BJ (cell line): ENCODE data around the gene FADD. TPM values are rescaled to one million over a fixed set of nuclear protein-coding genes. Genes with fewer than 3 reads are reported as not detected.
"Not testable (repeated sequence)": the region's sequence is repeated elsewhere in the genome, so short reads cannot be mapped to it uniquely, and the experiment has no call there.

Source experiments
- CTCF ChIA-PET: fragments of 350-600 bp; formaldehyde crosslinking; extraction: SDS; loops from one replicate; lab custom pipeline; 2021; ENCODE audit warnings: antibody characterized with exemption, inconsistent platforms; lab: Yijun Ruan, JAX
- POLR2A ChIA-PET: fragments of 300-600 bp; sonication (Branson Sonifier 250); formaldehyde crosslinking; extraction: SDS; loops from one replicate; lab custom pipeline; 2021; ENCODE audit warnings: antibody characterized with exemption; lab: Charles Lee
- DNase-seq: peaks from one replicate; pipeline ENCODE4 v3.0.0-alpha.2; 2011; ENCODE audit warnings: low read depth
- H3K27me3 ChIP-seq: 2 replicates; pipeline ENCODE4 v1.6.0; 2011; ENCODE audit warnings: low read length; ENCODE audit not compliant: control insufficient read depth, insufficient read depth
- H3K36me3 ChIP-seq: 2 replicates; pipeline ENCODE4 v1.5.1; 2011; ENCODE audit warnings: low read length; ENCODE audit not compliant: control insufficient read depth, insufficient read depth
- H3K4me3 ChIP-seq: 2 replicates; pipeline ENCODE4 v1.5.1; 2011; ENCODE audit warnings: low read depth, mild to moderate bottlenecking, control low read depth, low read length
- CTCF ChIP-seq: IDR thresholded peaks from 2 replicates; pipeline ENCODE4 v1.5.1; 2011; ENCODE audit warnings: low read depth, mild to moderate bottlenecking, control low read depth, inconsistent platforms, low read length, moderate library complexity; ENCODE audit not compliant: insufficient read depth
- polyA plus RNA-seq: library from polyadenylated mRNA; depleted of rRNA; stranded (reverse); fragments of >200 nt; gene quantifications from 2 replicates; pipeline ENCODE4 v1.2.3, GENCODE V29; 2011

Gene FADD
- polyA plus RNA-seq, 1 experiment: 41.3 TPM

GRCh38 chr11:70210051-70210501 is 7.0 kb downstream of the FADD start:
- POLR2A ChIA-PET: no interaction called here
- no peak for TF ChIP-seq CTCF
- Histone ChIP-seq H3K27me3 (no peaks in the 10 kb centered on the region), H3K4me3 (no peak overlapping the region), H3K36me3 (peaks cover 18% of the 10 kb centered on the region)
- no peak for DNase-seq
- CTCF ChIA-PET: no interaction called here

GRCh38 chr11:70210530-70210929 is 7.4 kb downstream of the FADD start:
- no peak for DNase-seq

GRCh38 chr11:70212227-70212811 is 9.2 kb downstream of the FADD start:
- CTCF ChIA-PET: no interaction called here
- DNase-seq: no peak
- TF ChIP-seq CTCF: no peak
- Histone ChIP-seq H3K27me3 (no peaks in the 10 kb centered on the region), H3K36me3 (peaks cover 7% of the 10 kb centered on the region), H3K4me3 (no peak overlapping the region)
- POLR2A ChIA-PET: no interaction called here

More at GRCh38 chr11:70210530-70210929, 7.4 kb downstream of the FADD start:
- Histone ChIP-seq H3K36me3 (peaks cover 17% of the 10 kb centered on the region), H3K27me3 (no peaks in the 10 kb centered on the region), H3K4me3 (no peak overlapping the region)
- POLR2A ChIA-PET: no interaction called here
- CTCF ChIA-PET: no interaction called here
- TF ChIP-seq CTCF: no peak

- H3K27me3 ChIP-seq, DNase-seq, POLR2A ChIA-PET, H3K36me3 ChIP-seq, CTCF ChIA-PET, H3K4me3 ChIP-seq: not testable (repeated sequence)
Observed at GRCh38 chr11:70217388-70217787, 14.3 kb downstream of the FADD start.

- POLR2A ChIA-PET, CTCF ChIA-PET: not testable (repeated sequence)
Observed at GRCh38 chr11:70218076-70218475, 15.0 kb downstream of the FADD start.

GRCh38 chr11:70220136-70220535 is 17.0 kb downstream of the FADD start:
- no peak for DNase-seq
- CTCF ChIA-PET: interaction anchor here (1.6 kb wide), 1 partner anchor 13 kb away, joined by 4 read pairs; no protein-coding TSS in a partner anchor
- H3K36me3 ChIP-seq: no peaks in the 10 kb centered on the region
- no peak overlapping the region for H3K4me3 ChIP-seq
- no peak for TF ChIP-seq CTCF
- POLR2A ChIA-PET: no interaction called here
- H3K27me3 ChIP-seq: peaks cover 8% of the 10 kb centered on the region; the same call in 1 of the 2 replicates

More at GRCh38 chr11:70218076-70218475, 15.0 kb downstream of the FADD start:
- not testable (repeated sequence) for H3K4me3 ChIP-seq, DNase-seq, H3K36me3 ChIP-seq, H3K27me3 ChIP-seq
